ENCODE measurements around the gene MYEOV. TPM values are rescaled to one million over a fixed set of nuclear protein-coding genes. Genes with fewer than 3 reads are reported as not detected.

MYEOV gene
- total RNA-seq, 2 donors from 2014 or later = not detected

- no peaks in the 10 kb centered on the region for H3K36me3 Mint-ChIP-seq (ENCODE audit: low read depth)
- H3K4me1 Mint-ChIP-seq = peaks cover 7% of the 10 kb centered on the region
- Histone ChIP-seq H3K36me3 (ENCODE audit: control insufficient read depth, insufficient read depth, low read length) (no peaks in the 10 kb centered on the region), H3K27ac (ENCODE audit: low read depth, low read length) (no peak overlapping the region), H3K4me3 (ENCODE audit: low read length) (no peak overlapping the region), H3K4me1 (ENCODE audit: control insufficient read depth, insufficient read depth, low read length) (no peaks in the 10 kb centered on the region), H3K9ac (ENCODE audit: extremely low read depth, low read length, poor library complexity, severe bottlenecking) (no peak overlapping the region), H3K27me3 (ENCODE audit: control insufficient read depth, insufficient read depth, low read length, poor library complexity, severe bottlenecking) (no peaks in the 10 kb centered on the region), H3K9me3 (ENCODE audit: control insufficient read depth, low read length) (peaks cover 9% of the 10 kb centered on the region)
- 84 to 89% methylated on average over 5 to 7 of the region's 8 CpGs for WGBS, 2 experiments (ENCODE audit: insufficient coverage in 1 of 2, insufficient read length in 1 of 2)
- TF ChIP-seq, protein P1, sequence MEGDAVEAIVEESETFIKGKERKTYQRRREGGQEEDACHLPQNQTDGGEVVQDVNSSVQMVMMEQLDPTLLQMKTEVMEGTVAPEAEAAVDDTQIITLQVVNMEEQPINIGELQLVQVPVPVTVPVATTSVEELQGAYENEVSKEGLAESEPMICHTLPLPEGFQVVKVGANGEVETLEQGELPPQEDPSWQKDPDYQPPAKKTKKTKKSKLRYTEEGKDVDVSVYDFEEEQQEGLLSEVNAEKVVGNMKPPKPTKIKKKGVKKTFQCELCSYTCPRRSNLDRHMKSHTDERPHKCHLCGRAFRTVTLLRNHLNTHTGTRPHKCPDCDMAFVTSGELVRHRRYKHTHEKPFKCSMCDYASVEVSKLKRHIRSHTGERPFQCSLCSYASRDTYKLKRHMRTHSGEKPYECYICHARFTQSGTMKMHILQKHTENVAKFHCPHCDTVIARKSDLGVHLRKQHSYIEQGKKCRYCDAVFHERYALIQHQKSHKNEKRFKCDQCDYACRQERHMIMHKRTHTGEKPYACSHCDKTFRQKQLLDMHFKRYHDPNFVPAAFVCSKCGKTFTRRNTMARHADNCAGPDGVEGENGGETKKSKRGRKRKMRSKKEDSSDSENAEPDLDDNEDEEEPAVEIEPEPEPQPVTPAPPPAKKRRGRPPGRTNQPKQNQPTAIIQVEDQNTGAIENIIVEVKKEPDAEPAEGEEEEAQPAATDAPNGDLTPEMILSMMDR (conservative IDR thresholded peaks at IDR 0.05) = no peak
- no peak for DNase-seq
- no peaks in the 10 kb centered on the region for H3K27me3 Mint-ChIP-seq (ENCODE audit: insufficient read depth)
- H3K9me3 Mint-ChIP-seq = peaks cover 2% of the 10 kb centered on the region
- H3K4me3 Mint-ChIP-seq = no peak overlapping the region
- no peak overlapping the region for H3K27ac Mint-ChIP-seq
Observed at GRCh38 chr11:69262918-69263735, 30.8 kb upstream of the MYEOV start.

GRCh38 chr11:69263736-69264052, 30.3 kb upstream of the MYEOV start:
- TF ChIP-seq, protein P1 (conservative IDR thresholded peaks at IDR 0.05) = no peak
- Mint-ChIP-seq H3K4me3 (no peak overlapping the region), H3K27ac (no peak overlapping the region), H3K9me3 (peaks cover 2% of the 10 kb centered on the region), H3K27me3 (ENCODE audit: insufficient read depth) (no peaks in the 10 kb centered on the region), H3K4me1 (peaks cover 2% of the 10 kb centered on the region), H3K36me3 (ENCODE audit: low read depth) (no peaks in the 10 kb centered on the region)
- WGBS, 2 experiments (ENCODE audit: insufficient coverage in 1 of 2, insufficient read length in 1 of 2) = 90 to 100% methylated on average over 1 to 3 of the region's 3 CpGs
- Histone ChIP-seq H3K9ac (ENCODE audit: extremely low read depth, low read length, poor library complexity, severe bottlenecking) (no peak overlapping the region), H3K36me3 (ENCODE audit: control insufficient read depth, insufficient read depth, low read length) (no peaks in the 10 kb centered on the region), H3K4me3 (ENCODE audit: low read length) (no peak overlapping the region), H3K27me3 (ENCODE audit: control insufficient read depth, insufficient read depth, low read length, poor library complexity, severe bottlenecking) (no peaks in the 10 kb centered on the region), H3K4me1 (ENCODE audit: control insufficient read depth, insufficient read depth, low read length) (no peaks in the 10 kb centered on the region), H3K9me3 (ENCODE audit: control insufficient read depth, low read length) (peaks cover 9% of the 10 kb centered on the region), H3K27ac (ENCODE audit: low read depth, low read length) (no peak overlapping the region)
- DNase-seq = no peak

DNA sequence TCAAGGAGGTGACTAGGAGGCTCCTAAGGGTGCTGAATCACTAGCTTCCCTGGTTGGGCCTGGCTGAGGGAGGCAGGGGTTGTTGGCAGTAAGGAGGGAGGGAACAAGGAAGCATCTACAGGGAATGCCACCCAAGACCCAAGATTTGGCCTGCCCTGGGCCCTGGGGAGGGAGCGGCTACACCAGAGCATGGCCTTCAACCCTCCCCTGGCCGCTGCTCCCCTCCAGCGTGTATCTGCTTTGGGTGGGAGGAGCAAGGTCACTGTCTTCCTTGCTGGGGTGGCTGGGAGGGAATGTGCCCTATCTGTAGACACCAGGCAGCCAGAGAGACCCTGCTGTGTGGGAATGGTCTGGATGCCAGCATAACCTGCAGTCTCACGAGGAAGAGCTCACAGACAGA, 29.5 kb upstream of the MYEOV start:
- Histone ChIP-seq H3K27ac (ENCODE audit: low read depth, low read length) (no peak overlapping the region), H3K9me3 (ENCODE audit: control insufficient read depth, low read length) (peaks cover 9% of the 10 kb centered on the region), H3K9ac (ENCODE audit: extremely low read depth, low read length, poor library complexity, severe bottlenecking) (no peak overlapping the region), H3K4me3 (ENCODE audit: low read length) (no peak overlapping the region), H3K27me3 (ENCODE audit: control insufficient read depth, insufficient read depth, low read length, poor library complexity, severe bottlenecking) (no peaks in the 10 kb centered on the region), H3K36me3 (ENCODE audit: control insufficient read depth, insufficient read depth, low read length) (no peaks in the 10 kb centered on the region), H3K4me1 (ENCODE audit: control insufficient read depth, insufficient read depth, low read length) (no peaks in the 10 kb centered on the region)
- Mint-ChIP-seq H3K9me3 (peaks cover 2% of the 10 kb centered on the region), H3K4me3 (no peak overlapping the region), H3K4me1 (no peaks in the 10 kb centered on the region), H3K27ac (no peak overlapping the region), H3K36me3 (ENCODE audit: low read depth) (no peaks in the 10 kb centered on the region), H3K27me3 (ENCODE audit: insufficient read depth) (no peaks in the 10 kb centered on the region)
- DNase-seq = no peak
- TF ChIP-seq, protein P1 (conservative IDR thresholded peaks at IDR 0.05) = no peak
- WGBS, 2 experiments (ENCODE audit: insufficient coverage in 1 of 2, insufficient read length in 1 of 2) = 86 to 97% methylated on average over 4 of the region's 4 CpGs

Measured in endodermal cell (in vitro differentiated cells).